HepG2 (cell line): ENCODE data around the gene SLC35F6. TPM values are rescaled to one million over a fixed set of nuclear protein-coding genes. Genes with fewer than 3 reads are reported as not detected.

Source experiments
- ARNTL ChIP-seq: sonication (generic); formaldehyde crosslinking; IDR thresholded peaks from 2 replicates; pipeline ENCODE4 v1.4.0; 2020; ENCODE audit warnings: mild to moderate bottlenecking, missing genetic modification reagents
- ASH2L ChIP-seq: fragments of 300-600, 200-600 bp; sonication (generic); IDR thresholded peaks from 2 replicates; pipeline ENCODE4 v1.7.0; 2017; ENCODE audit warnings: low read depth, mild to moderate bottlenecking, moderate library complexity, mixed read lengths, low read length; ENCODE audit not compliant: insufficient read length
- EEA1 ChIP-seq: sonication (generic); formaldehyde crosslinking; IDR thresholded peaks from 2 replicates; pipeline ENCODE4 v1.5.1; 2020; ENCODE audit warnings: mild to moderate bottlenecking, missing genetic modification reagents, borderline replicate concordance
- ELF3 ChIP-seq: IDR thresholded peaks from 2 replicates; pipeline ENCODE4 v1.6.1; 2016; ENCODE audit warnings: missing genetic modification reagents, missing compliant biosample characterization
- GATA4 ChIP-seq: sonication (generic); IDR thresholded peaks from 2 replicates; pipeline ENCODE4 v1.6.1; 2016; ENCODE audit warnings: antibody characterized with exemption, low read depth, borderline replicate concordance
- HDAC2 ChIP-seq: sonication (generic); formaldehyde crosslinking; IDR thresholded peaks from 2 replicates; pipeline ENCODE4 v1.4.0; 2020; ENCODE audit warnings: missing genetic modification reagents
- HMGXB4 ChIP-seq, 2 experiments: sonication (generic) in 1 of 2; formaldehyde crosslinking in 1 of 2; IDR thresholded peaks; 2 replicates each; pipeline versions ENCODE4 v1.4.0 to v1.6.1; 2018 to 2020; ENCODE audit warnings: missing genetic modification reagents in 2 of 2, borderline replicate concordance in 1 of 2, low read depth in 1 of 2, mild to moderate bottlenecking in 1 of 2, missing biosample characterization in 1 of 2
- HNF1B ChIP-seq: sonication (generic); formaldehyde crosslinking; IDR thresholded peaks from 2 replicates; pipeline ENCODE4 v1.5.1; 2020; ENCODE audit warnings: mild to moderate bottlenecking, moderate library complexity, missing genetic modification reagents
- KDM5A ChIP-seq: fragments of 200-600 bp; sonication (generic); IDR thresholded peaks from 2 replicates; pipeline ENCODE4 v1.7.0; 2018; ENCODE audit warnings: antibody characterized with exemption, mild to moderate bottlenecking, low read length, borderline replicate concordance
- NFYB ChIP-seq: sonication (generic); formaldehyde crosslinking; IDR thresholded peaks from 2 replicates; pipeline ENCODE4 v1.4.0; 2020; ENCODE audit warnings: missing genetic modification reagents
- NFYC ChIP-seq: IDR thresholded peaks from 2 replicates; pipeline ENCODE4 v1.6.1; 2016; ENCODE audit warnings: missing genetic modification reagents, missing compliant biosample characterization
- PCBP1 ChIP-seq: fragments of 200-400 bp; formaldehyde crosslinking; IDR thresholded peaks from 2 replicates; pipeline ENCODE4 v1.6.1; 2017; ENCODE audit warnings: mild to moderate bottlenecking, low read depth, low read length, borderline replicate concordance
- RXRB ChIP-seq: IDR thresholded peaks from 2 replicates; pipeline ENCODE4 v1.6.1; 2016; ENCODE audit warnings: borderline replicate concordance, missing genetic modification reagents, missing compliant biosample characterization
- ZBTB20 ChIP-seq: sonication (generic); formaldehyde crosslinking; IDR thresholded peaks from 2 replicates; pipeline ENCODE4 v1.8.1; 2023; ENCODE audit warnings: missing genetic modification reagents, low read depth, mild to moderate bottlenecking, borderline replicate concordance
- ZBTB7B ChIP-seq: sonication (generic); formaldehyde crosslinking; IDR thresholded peaks from 2 replicates; pipeline ENCODE4 v1.4.0; 2020; ENCODE audit warnings: missing genetic modification reagents
- ZFAT ChIP-seq: sonication (generic); formaldehyde crosslinking; conservative IDR thresholded peaks from 2 replicates; pipeline ENCODE4 v1.8.1; 2023; ENCODE audit warnings: missing genetic modification reagents, inconsistent platforms
- ZNF121 ChIP-seq: sonication (generic); formaldehyde crosslinking; IDR thresholded peaks from 2 replicates; pipeline ENCODE4 v1.5.0; 2020; ENCODE audit warnings: mild to moderate bottlenecking, missing genetic modification reagents
- ZNF160 ChIP-seq: sonication (generic); formaldehyde crosslinking; IDR thresholded peaks from 2 replicates; pipeline ENCODE4 v1.8.0; 2022; ENCODE audit warnings: mild to moderate bottlenecking, inconsistent platforms, missing genetic modification reagents
- ZNF562 ChIP-seq: sonication (generic); formaldehyde crosslinking; IDR thresholded peaks from 2 replicates; pipeline ENCODE4 v1.8.0; 2022; ENCODE audit warnings: missing genetic modification reagents, borderline replicate concordance
- ZNF781 ChIP-seq: sonication (generic); formaldehyde crosslinking; IDR thresholded peaks from 2 replicates; pipeline ENCODE4 v1.5.1; 2020; ENCODE audit warnings: borderline replicate concordance, mild to moderate bottlenecking, missing genetic modification reagents; ENCODE audit errors: not compliant biosample characterization
- ZNF790 ChIP-seq: sonication (generic); formaldehyde crosslinking; IDR thresholded peaks from 2 replicates; pipeline ENCODE4 v1.8.0; 2022; ENCODE audit warnings: missing genetic modification reagents, mild to moderate bottlenecking, borderline replicate concordance
- ZNF83 ChIP-seq: sonication (generic); formaldehyde crosslinking; IDR thresholded peaks from 2 replicates; pipeline ENCODE4 v1.4.0; 2020; ENCODE audit warnings: missing genetic modification reagents, mild to moderate bottlenecking, borderline replicate concordance
- polyA plus RNA-seq, 8 experiments: library from polyadenylated mRNA; depleted of rRNA in 3 of 8; stranded (reverse) in 7 of 8; unstranded in 1 of 8; fragments of >200 nt; fragmentation: Illumina TruSeq in 4 of 8; extraction: Trizol in 4 of 8; gene quantifications; 2 replicates each; pipeline versions ENCODE4 v1.2.1 to v1.2.3, GENCODE V29; 2011 to 2016; ENCODE audit warnings: low read depth in 4 of 8, missing spikeins in 1 of 8, mixed read lengths in 1 of 8; ENCODE audit not compliant: insufficient read depth in 1 of 8
- total RNA-seq, 5 experiments: library from RNA; depleted of rRNA; stranded (reverse); fragments of >200 nt; fragmentation: Illumina TruSeq; extraction: Trizol; gene quantifications; 2 replicates each; pipeline ENCODE4 v1.2.3, GENCODE V29; 2016; ENCODE audit warnings: low read depth in 1 of 5
- TF ChIP-seq, protein P1 (sequence below): sonication (generic); formaldehyde crosslinking; IDR thresholded peaks from 2 replicates; pipeline ENCODE4 v1.5.1; 2020; ENCODE audit warnings: mild to moderate bottlenecking, missing genetic modification reagents, moderate library complexity
- TF ChIP-seq, protein P2 (sequence below): sonication (generic); formaldehyde crosslinking; IDR thresholded peaks from 2 replicates; pipeline ENCODE4 v1.4.0; 2020; ENCODE audit warnings: missing genetic modification reagents; ENCODE audit errors: not compliant biosample characterization

The SLC35F6 gene
- total and polyA plus RNA-seq, 2 of the 13 experiments (the other 11 are each of a cell fraction or from before 2014, with no cell fraction given), result 15.2 to 21.2 TPM

DNA sequence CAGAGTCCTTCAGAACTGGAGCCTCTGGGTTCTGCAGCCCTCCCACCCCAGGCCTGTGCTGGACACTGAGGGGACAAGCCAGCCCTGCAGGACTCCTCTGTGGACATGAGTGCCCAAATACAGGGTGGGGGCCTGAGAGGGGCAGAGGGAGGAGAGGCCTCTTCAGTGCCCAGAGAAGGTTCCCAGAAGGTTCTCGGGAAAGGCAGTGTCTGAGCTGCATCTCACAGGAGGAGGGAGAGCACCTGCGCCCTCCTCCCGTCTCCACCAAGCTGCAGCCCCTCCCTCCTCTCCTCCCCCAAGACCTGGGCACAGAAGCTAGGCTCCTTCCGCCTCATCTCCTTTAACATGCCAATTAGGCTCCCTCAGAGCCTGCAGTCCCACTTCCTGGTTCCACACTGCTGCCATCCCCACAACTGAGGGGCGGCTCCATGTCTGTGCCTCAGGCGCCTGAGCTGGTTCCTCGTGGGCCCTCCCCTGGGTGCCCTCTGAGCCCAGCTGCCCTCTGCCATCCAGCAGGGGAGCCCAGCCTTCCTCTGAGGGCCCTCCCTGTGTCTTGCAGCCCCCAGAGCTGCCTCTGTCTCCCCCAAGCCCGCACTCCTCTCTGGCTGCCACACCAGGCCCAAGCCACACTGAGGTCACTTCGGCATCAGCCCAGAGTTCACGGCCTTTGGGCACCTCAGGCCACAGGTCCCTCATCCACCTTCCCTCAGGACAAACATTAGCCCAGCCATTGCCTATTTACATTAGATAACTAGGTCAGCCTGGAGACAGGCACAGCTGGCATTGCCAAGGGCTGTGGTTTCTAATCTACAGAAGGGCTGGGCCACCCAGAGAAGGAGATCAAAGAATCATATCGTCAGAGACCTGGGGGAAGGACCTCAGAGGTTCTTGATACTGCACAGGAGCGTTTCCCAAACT lies 42.7 kb upstream of the SLC35F6 start (continued):
- TF ChIP-seq, protein P1, sequence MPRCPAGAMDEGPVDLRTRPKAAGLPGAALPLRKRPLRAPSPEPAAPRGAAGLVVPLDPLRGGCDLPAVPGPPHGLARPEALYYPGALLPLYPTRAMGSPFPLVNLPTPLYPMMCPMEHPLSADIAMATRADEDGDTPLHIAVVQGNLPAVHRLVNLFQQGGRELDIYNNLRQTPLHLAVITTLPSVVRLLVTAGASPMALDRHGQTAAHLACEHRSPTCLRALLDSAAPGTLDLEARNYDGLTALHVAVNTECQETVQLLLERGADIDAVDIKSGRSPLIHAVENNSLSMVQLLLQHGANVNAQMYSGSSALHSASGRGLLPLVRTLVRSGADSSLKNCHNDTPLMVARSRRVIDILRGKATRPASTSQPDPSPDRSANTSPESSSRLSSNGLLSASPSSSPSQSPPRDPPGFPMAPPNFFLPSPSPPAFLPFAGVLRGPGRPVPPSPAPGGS (CRISPR knock-in tag), result no peak
- TF ChIP-seq ZNF562 (CRISPR knock-in tag), result no peak
- TF ChIP-seq, protein P2, sequence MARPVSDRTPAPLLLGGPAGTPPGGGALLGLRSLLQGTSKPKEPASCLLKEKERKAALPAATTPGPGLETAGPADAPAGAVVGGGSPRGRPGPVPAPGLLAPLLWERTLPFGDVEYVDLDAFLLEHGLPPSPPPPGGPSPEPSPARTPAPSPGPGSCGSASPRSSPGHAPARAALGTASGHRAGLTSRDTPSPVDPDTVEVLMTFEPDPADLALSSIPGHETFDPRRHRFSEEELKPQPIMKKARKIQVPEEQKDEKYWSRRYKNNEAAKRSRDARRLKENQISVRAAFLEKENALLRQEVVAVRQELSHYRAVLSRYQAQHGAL (CRISPR knock-in tag), result no peak
- peak; percentile 75; the same call in 1 of the 2 replicates for TF ChIP-seq GATA4
- TF ChIP-seq HNF1B (CRISPR knock-in tag), result no peak
- 0 out of 2 replicates have a peak, but pooled peaks have one; percentile 23 for TF ChIP-seq ELF3 (CRISPR knock-in tag)
- TF ChIP-seq ZFAT (CRISPR knock-in tag), result no peak
- TF ChIP-seq RXRB (CRISPR knock-in tag), result peak; percentile 91
- no peak for TF ChIP-seq ZNF83 (CRISPR knock-in tag)
- TF ChIP-seq PCBP1, result no peak
- TF ChIP-seq NFYB, result no peak
- peak; percentile 46 for TF ChIP-seq ZNF781 (CRISPR knock-in tag)
- no peak for TF ChIP-seq ZBTB20 (CRISPR knock-in tag)
- no peak for TF ChIP-seq ARNTL (CRISPR knock-in tag)
- no peak for TF ChIP-seq EEA1 (CRISPR knock-in tag)
- no peak for TF ChIP-seq HMGXB4 (CRISPR knock-in tag; IDR thresholded peaks at IDR 0.05; ENCODE audit: borderline replicate concordance in 1 of 2, low read depth in 1 of 2)
- no peak for TF ChIP-seq KDM5A
- peak; percentile 84 for TF ChIP-seq HDAC2
- TF ChIP-seq ZNF160 (CRISPR knock-in tag), result no peak
- no peak for TF ChIP-seq ZBTB7B (CRISPR knock-in tag)
- TF ChIP-seq ZNF121 (CRISPR knock-in tag), result no peak
- no peak for TF ChIP-seq NFYC (CRISPR knock-in tag)
- TF ChIP-seq ASH2L, result no peak
- TF ChIP-seq ZNF790, result no peak
